GM21381 (cell line): ENCODE measurements around the gene MFAP5.

Source experiments
- ATAC-seq: cut with Tn5 transposase; IDR thresholded peaks from one replicate; pipeline ENCODE4 v1.9.1; 2021; ENCODE audit warnings: mild to moderate bottlenecking, moderate library complexity; ENCODE audit not compliant: unreplicated experiment

MFAP5 gene, protein sequence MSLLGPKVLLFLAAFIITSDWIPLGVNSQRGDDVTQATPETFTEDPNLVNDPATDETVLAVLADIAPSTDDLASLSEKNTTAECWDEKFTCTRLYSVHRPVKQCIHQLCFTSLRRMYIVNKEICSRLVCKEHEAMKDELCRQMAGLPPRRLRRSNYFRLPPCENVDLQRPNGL

DNA sequence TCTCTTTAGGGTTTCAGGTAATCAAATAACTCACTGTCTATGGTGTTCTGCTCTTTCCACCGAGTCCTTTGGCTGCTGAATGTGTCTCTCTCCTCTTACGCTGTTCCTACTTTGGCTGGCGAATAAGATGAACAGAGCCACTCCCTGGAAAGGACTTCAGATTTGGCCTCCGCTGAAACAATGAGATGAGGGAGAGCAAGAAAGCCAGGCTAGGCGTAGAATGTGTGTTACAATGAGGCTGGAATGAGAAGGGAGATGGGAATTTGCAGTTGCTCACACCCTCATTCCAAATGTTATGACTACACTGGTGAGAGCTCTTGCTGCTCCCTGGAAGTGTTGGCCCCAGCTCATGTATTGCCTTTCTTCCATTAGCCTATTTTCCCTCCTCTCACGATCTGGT lies at the start of gene MFAP5:
MFAP5 (minus strand) TSS at position 234 of the 400 bp plus-strand sequence. CDS start 722 bp downstream, outside the sequence.
- ATAC-seq = no peak

DNA sequence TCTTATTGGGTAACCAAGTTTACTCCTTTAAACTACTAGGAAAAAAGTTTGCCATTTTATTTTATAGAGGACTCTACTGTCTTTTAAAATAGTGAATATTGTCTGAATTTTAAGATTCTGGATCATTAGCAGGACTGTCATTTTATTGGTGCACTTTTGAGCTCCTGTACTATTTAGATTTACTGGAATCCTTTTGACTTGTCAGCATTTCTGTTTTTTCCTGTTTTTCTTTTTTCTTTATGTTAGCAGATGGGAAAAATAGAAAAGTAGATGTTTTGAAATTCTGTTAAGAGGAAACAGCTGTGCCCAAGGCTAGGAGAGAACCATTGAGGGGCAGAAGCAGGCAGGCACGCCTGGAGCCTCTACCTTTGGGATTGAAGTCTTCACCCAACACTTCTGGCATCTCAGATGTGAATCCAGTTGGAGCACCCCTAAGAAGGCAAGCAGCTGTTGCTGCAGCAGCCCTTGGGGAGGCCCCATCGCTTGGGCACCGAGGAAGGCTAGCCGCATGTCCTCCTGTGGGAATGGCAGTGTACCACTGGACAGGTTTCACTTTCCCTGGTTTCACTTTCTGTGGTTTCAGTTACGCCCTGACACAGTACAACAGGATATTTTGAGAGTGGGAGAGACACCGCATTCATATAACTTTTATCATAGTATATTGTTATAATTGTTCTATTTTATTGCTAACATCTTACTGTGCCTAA lies 46.7 kb upstream of the MFAP5 start:
- ATAC-seq = no peak

DNA sequence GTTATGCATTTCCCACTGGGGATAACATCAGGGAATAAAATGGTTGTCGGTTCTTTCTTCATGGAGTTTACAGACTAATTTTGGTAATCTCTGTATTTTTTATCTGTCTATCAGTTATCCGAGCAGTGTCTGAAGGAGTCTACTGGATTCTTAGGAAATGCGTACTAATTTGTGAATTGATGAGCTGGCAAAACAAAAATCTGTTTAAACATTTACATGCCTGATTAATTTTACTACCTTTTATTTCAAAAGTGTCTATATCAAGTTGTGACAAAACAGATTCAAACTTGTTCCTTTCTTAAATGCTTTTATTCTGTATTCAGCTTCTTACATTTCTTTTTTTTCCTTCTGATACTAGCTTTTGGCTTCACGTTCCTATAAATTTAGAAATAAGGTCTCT lies 39.5 kb upstream of the MFAP5 start:
- ATAC-seq = no peak

DNA sequence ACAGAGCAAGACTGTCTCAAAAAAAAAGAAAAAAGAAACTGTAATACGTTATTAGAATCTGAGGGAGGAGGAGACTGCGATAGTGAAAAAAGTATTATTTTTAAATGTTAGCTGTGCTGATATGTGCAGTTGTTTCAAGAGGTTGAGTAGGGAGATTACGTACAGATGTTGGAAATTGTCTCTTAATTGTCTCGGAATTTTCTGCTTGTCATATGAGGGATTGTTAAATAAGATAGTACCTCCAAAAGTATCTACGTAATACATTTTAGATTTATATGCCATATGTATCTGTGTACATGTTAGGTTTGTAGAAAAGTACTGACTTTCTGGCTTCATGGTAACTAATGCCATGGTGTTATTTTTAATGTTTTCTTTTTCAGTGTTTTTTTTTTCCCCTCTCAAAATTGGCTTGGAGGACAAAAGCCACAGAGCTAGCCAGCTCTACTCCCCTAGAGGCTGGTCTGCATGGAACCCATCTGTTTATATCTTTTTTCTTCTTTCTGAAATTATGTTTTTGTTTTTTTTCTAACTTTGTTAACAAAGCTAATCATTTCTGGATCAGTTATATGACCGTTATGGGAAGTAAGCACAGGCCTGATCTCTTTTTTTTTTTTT lies 38.5 kb upstream of the MFAP5 start:
- no peak for ATAC-seq

DNA sequence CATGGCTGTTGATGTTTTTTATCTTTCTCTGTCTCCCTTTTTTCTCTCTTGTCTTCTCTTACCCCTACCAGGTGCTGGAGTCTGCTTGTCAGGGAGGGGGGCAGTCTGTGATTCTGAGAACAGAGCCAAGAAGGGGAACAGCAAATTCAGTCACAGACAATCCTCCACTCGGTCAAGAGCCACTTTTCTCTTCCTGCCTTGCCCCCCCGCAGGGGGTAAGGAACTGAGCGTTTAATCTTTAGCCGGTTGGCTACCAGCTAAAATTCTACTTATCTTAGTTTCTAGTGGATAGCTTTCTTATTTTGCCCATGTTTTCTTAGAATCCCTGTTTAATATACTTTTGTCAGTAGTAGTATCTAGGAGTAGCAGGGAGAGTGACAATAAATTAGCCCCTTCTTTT lies 37.1 kb upstream of the MFAP5 start:
- no peak for ATAC-seq

DNA sequence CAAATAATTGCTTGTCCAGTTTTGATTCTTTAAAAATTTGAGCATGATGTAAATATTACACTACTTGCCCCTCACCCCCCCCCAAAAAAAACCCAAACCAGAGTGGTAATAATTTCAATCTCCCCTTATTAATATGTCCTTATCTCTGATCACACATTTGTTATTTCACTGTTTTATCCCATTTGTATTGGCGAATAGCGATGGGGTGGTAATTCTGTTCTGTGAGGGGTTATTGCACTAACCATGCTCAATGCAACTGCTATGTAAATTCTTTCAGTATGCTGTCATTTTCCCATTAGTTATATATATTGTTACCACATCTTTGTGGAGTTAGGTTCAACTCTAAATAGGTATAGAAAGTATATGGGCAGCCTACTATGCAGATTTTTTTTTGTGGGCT lies 36.3 kb upstream of the MFAP5 start:
- ATAC-seq = no peak

DNA sequence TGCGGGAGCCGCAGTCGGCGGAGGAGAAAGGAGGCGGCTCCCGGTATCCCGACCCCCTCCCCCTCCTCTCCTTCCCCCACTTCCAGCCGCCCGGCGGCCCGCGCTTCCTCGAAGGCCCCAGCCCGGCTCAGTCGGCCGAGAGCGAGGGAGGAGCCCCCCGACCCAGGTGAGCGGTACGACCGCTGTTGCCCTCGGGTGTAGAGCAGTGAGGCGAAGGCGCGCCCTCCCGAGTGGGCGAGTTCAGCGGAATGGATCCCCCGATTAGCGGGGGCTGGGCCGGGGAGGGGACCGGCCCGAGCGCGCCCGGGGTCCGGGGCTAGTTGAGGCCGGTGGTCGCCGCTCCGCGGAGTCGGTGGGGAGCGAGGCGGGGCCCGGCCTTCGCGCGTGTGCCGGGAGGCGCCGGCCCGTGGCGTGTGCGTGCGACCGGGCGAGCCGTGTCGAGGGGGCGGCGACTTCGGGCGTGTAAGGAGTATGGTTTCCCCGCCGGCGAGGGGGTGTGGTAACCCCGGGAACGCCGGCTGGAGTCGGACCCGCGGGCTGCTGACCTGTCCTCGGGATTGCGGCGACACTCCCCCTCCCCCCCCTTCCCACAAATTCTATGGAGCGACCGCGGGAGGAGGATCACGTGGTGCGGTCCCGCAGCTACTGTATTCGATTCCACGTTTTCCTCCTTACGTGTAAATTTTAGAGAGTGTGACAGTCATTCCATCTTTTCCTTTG lies 35.7 kb upstream of the MFAP5 start:
- ATAC-seq = peak; percentile 44

DNA sequence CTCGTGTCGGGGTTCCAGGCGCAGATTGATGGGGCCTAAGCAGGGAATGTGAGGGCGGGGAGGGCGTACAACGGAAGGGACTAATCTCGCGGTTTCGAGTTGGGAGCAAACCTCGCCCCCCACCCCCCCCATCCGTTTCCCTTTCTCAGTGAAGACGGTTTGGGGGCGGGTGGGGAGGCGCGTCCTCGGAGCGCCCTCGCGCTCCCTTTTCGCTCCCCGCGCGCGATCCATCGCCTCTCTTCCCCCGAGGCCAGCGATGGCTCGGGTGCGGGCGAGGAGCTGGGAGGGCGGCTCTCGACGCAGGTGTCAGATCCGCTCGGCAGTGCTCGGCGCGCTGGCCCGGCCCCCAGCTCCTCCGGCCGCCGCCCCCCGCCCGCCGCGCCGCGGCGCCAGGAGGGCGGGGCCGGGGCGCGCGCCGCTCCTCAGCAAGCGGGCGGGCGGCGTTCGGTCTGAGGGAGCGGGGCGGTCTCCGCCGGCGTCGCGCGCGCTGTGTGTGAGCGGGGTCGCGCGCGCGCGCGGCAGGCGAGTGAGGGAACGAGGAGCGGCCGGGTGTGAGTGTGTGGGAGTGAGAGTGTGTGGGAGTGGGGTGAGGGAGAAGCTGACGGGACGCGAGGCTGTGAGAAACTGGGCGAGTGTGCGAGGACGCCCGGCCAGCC lies 35.0 kb upstream of the MFAP5 start, which contains the start of gene RIMKLB:
RIMKLB (plus strand) TSS at position 516 of the 656 bp plus-strand sequence. CDS start 15,876 bp downstream, outside the sequence.
- peak; percentile 75 for ATAC-seq

DNA sequence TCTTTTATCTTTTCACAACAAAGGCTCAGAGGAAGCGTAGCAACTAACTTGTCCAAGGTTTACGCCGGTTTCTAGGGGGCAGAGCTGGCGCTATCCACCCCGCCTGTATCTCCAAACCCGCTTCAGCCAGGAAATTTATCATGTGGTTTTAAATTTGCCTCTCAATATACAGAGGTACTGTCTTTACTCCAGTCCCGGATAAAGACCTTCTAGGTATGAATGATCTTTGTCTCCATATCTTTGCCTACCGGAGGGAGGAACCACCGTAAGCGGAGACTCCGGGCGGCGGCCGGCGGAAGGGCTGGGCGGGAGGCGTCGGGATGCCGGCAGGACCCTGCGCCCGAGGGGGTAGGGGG lies 34.5 kb upstream of the MFAP5 start:
- peak; percentile 17 for ATAC-seq

DNA sequence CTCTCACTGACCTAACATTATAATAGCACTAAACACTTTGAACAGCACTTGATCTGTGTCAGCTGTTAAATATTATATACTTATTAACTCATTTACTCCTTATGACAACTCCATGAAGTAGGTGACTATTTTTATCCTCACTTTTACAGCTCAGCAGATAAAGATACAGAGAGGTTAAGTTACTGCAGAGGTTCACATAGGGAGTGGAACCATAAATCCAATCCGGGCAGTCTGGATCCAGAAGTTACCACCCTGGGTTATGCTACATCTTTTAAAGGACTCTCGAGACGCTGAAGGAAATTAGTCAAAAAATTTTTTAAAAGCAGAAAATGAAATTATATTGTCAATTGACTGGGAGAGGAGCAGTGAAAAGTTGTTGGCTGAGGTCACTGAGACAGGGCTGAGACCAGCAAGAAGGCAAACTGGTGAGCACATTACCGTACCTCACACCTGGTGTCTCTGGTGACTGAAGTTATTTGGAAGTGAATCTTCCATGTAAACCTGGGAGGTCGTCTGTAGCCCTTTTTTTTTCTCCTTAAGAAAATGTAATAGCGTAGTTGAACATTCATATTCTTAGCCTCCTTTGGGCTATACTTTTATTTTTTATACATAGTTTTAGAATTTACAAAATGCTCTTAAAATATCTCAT lies 33.9 kb upstream of the MFAP5 start:
- ATAC-seq = no peak

DNA sequence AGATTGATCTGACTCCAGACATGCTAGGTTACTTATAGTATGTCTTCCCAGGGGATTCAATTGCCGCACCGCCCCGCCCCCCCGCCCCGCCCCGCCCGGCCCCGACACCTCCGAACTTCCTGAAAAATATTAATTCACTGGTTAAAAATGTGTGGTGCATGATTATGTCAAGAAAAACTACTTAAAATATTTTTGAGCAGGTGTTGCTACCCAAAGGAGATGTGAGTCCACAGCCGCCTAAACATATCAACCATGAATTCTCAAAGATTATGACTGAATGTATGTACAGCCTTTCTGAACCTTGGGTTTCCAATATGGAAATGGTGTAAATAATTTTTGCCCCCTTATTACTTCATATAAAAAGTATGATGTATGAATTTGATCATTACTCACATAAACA lies 32.5 kb upstream of the MFAP5 start:
- ATAC-seq = no peak

DNA sequence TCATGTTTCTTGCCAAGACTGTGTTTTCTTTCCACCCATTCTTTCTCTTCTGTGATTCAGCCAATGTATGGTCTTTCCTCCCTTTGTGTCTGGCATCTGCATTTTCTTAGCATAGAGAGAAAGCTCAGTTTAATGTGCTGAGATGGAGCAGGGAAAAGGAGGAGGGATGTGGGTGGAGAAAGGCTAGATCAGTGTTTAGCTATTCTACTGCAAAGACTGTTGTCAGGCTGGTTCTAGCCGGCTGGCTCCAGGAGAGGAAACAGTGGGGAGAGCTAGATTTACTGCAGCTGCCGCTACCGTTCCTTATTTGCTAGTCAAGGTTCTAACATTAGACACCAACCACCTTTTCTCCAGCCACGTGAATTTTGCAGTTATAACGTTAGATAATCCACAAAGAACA lies 29.9 kb upstream of the MFAP5 start:
- ATAC-seq = no peak

DNA sequence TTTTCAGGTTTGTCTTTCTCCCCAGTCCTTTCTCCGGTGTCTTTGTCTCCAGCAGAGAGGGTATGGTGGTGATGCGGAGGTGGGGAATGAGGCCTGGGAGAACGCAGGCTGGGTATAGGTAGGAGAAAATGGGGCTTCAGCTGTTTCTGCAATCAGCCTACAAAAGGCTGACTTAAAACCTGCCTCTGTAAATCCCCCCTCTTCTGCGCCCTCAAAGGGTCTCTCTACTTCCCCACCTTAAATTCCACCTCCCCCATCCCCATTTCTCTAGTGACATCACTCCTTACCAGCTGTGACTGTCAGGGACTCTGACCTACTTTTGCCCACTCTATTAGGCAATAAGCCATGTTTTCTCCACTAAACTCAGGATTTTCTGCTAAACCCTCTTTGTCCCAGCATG lies 27.1 kb upstream of the MFAP5 start:
- ATAC-seq = no peak

DNA sequence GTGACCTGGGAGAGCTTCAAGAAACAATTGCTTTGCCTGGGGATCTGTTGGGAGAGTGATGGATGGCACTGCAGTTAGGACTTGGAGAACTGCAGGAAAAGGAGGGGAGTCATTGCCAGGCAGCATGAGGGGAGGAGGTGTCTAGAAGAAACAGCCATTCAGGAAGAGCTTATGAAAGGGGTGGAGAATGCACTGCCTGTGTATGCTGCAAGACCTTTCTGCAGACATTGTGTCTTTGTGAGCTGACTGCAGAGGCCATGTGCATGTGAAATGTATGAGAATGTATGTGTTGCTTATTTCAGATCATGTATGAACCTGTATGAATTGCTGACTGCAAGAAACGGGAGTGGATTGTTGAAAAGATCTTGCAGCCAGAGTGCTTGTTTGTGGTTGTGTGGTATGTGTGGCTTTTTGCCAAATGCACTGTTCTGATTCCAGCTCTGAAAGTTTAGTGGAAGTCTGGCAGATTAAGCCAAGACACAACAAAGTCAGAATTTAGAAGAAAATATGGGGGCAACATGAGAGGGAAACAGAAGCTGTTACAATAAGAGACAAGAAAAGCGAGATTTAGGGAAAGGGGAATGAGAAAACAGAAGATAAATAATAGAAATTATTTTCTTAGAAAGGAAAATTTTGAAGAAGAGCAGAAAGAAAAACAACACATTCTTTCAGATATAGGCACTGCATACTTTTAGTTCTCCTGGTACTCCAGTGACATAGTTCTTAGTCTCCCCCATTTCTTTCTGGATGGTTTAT lies 25.4 kb upstream of the MFAP5 start:
- no peak for ATAC-seq

DNA sequence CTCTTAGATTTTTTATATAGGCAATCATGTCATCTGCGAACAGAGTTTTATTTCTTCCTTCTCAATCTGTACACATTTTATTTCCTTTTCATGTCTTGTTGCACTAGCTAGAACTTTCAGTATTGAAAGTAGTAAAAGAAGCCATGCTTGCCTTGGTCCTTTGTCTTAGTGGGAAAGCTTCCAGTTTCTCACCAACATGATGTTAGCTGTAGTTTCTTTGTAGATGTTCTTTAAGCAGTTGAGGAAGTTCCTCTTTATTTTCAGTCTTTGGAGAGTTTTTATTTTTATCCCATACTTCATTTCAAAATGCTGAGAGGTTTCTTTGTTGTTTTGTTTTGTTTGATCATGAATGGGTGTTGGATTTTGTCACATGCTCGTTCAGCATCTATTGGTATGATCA lies 22.4 kb upstream of the MFAP5 start:
- ATAC-seq = no peak

DNA sequence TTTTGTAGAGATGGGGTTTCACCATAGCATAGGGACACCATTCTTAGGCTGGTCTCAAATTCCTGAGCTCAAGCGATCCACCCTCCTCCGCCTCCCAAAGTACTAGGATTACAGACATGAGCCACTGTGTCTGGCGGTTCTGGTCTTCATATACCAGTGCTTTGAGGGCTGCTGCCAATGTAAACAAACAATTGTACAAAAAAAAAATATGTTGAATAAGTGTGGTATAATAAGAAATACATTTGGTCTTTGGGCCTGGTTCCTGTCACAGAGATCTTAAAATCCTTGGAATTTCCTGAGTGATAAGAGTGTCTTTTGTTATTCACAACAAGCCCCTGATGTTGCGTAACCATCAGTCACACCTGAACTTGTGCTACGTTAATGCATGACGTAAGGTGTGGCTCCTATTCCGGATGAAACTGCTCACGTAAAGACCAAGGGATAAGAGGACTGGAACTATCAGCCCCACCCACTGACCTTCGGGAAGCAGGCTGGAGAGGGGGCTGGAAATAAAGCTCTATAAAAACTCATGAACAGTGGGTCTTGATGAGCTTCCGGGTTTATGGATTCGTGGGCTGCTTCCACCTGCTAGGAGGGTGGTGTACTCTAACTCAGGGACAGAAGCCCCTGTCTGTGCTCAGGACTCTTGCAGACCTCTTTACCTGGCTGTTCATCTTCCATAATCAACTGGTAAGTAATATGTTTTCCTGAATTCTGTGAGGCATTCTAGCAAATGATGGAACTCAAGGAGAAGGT lies 18.7 kb upstream of the MFAP5 start:
- ATAC-seq = no peak

DNA sequence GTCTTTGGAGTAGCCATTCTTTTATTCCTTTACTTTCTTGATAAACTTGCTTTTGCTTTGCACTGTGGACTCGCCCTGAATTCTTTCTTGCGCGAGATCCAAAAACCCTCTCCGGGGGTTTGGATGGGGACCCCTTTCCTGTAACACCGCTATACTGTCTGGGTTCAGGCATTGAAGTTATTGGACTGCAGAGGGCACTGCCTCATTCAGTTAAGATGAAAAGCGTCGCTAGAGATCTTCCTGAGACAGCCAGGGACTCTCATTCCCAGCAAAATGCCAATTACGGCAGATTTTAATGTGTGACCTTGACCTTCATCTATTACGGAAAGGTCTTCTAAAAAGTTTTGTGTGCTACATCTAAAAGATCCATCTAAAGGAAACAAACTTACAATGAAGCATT lies 17.9 kb upstream of the MFAP5 start:
- ATAC-seq = no peak

DNA sequence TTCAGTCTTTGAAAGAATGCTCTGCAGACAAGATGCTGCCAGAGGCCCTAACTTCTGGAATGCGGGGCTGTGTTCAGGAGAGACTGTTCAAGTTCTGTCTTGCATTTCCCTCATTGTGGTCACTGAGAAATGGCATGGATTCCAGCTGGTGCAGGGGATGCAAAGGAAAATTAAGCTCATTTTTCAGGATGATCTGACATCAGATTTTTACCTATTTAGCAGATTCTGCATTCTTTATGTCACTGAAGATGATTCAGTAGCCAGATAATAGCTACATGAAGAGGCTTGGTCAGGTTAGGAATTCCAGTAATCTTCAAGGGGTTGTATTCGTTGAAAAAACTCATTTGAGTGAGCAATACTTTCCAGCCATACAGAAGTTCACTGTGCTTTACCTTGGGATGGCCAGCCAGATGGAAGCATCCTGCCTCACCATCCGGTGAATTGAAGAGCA lies 16.1 kb upstream of the MFAP5 start:
- ATAC-seq = no peak

DNA sequence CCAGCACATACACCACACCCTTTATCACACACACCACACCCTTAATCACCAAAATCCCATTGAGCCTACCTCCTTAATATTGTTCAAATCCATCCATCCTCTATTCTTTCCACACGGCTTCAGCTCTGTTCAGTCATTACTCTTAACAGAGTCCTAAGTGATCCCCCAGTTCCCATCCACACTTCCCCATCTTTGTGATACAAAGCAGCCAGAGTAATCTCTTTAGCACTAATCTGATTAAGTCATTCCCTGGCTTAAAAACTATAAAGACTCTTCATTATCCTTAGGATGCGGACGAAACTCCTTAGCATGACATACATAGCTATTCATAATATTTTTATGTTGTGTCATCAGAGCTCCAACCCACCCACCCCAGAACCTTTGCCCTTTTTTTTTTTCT lies 14.7 kb upstream of the MFAP5 start:
- ATAC-seq = no peak
